ENCODE results near the gene PDGFA. TPM values are rescaled to one million over a fixed set of nuclear protein-coding genes. Genes with fewer than 3 reads are reported as not detected.

Gene PDGFA
- 18.0 TPM for total RNA-seq

GRCh38 chr7:519484-520390, at the start of gene PDGFA:
Gene PDGFA, minus strand, starts transcription at chr7:519846. Its CDS starts 845 bp downstream, at chr7:519001.

Other genes with a start within 250 kb of the PDGFA start
- gene FOXL3, start 229.7 kb downstream of the PDGFA start, total RNA-seq = not detected
- gene DNAAF5, start 206.9 kb upstream of the PDGFA start, total RNA-seq = 24.9 TPM
- gene PRKAR1B, start 207.4 kb upstream of the PDGFA start, total RNA-seq = 37.1 TPM

Measured in camera-type eye (tissue), 1 donor.